ENCODE results near the gene CRIP1. TPM values are rescaled to one million over a fixed set of nuclear protein-coding genes. Genes with fewer than 3 reads are reported as not detected.

CRIP1 gene
- total RNA-seq, 1 experiment from 2014 or later, result 48.7 TPM

DNA sequence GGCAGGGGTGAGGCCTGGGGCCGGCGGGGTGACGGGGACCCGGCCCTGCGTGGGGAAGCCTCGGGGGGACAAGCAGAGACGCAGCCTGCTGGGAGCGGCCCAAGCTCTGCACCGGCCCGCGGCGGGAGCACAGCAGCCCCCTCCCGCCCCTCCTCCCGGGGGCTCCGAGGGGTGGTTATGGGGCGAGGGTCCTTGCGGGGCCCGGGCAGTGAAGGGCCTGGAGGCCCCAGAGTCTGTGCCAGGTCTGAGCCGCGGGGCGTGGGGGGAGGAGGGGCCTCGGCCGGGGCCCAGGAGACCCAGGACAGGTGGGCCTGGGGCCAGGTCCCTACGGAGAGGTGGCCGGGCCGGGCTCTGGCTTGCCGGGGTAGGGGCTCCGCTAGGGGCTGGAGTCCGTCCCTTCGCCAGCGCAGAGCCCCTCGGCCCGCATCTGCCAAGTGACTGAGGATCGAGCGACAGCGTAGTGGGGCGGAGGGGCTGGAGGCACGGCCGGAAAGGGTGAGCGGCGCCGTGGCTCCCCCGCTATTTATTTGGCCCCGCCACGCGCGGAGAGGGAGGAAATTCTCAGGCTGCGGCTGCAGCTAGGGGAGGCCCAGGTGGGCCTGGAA is 40.2 kb downstream of the CRIP1 start:
- DNase-seq (no peak), ATAC-seq (peak; percentile 5)
- Histone ChIP-seq H3K9me3 (ENCODE audit: low read length) (no peaks in the 10 kb centered on the region), H3K4me3 (ENCODE audit: low read length) (peak overlapping the region; percentile 75), H3K9ac (ENCODE audit: low read length) (peak overlapping the region; percentile 74), H3K36me3 (ENCODE audit: low read depth, low read length) (no peaks in the 10 kb centered on the region), H2AFZ (ENCODE audit: low read length) (peak overlapping the region; percentile 82), H3K9me2 (replicated peaks; ENCODE audit: low read length) (no peaks in the 10 kb centered on the region), H3K79me2 (ENCODE audit: low read length) (peaks cover 9% of the 10 kb centered on the region; the same call in 1 of the 2 replicates), H3K4me2 (ENCODE audit: low read length) (peak overlapping the region; percentile 94), H3K4me1 (ENCODE audit: insufficient read depth, low read length) (peaks cover 10% of the 10 kb centered on the region; the same call in 1 of the 2 replicates), H3F3A (ENCODE audit: low read length, unreplicated experiment) (no peaks in the 10 kb centered on the region), H4K20me1 (ENCODE audit: low read length) (no peaks in the 10 kb centered on the region), H3K27ac (ENCODE audit: low read length) (no peak overlapping the region), H3K27me3 (ENCODE audit: low read length) (no peaks in the 10 kb centered on the region)
- ChIA-PET POLR2A (ENCODE audit: unreplicated experiment) (no interaction called here), CTCF (no interaction called here)
- TF ChIP-seq EZH2phosphoT487 (IDR thresholded peaks at IDR 0.05; ENCODE audit: borderline replicate concordance, low read length) (no peak), CTCF (conservative IDR thresholded peaks at IDR 0.05; ENCODE audit: low read depth, low read length) (no peak), EZH2 (IDR thresholded peaks at IDR 0.05; ENCODE audit: low read length, unreplicated experiment) (no peak)
- no TSS peak for BruUV-seq (replicated peaks)
- intact Hi-C loops (cut with micrococcal nuclease), result no loop called here

DNA sequence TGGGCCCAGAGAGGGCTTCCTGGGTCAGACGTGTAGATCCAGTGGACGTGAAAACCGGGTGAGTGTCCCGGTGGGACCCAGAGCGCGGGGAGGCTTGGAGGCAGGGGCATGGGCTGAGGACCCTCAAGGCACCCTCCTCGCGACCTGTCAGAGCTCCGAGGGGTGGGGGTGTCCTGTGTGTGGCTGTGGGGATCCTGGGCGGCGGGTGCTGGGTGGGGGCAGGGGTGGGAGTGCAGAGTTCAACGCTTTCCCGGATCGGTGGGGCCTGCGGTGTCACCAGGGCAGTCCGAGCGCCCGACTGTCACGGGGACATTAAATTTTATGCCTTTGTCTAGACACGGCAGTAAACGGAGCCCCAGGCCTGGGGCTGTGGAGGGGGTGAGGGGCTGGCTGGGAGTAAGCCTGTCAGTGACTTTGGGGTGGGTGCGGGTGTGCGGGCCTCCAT is 40.7 kb downstream of the CRIP1 start:
- ATAC-seq (no peak), DNase-seq (no peak)
- H3K27me3 ChIP-seq (ENCODE audit: low read length), result no peaks in the 10 kb centered on the region
- H2AFZ ChIP-seq (ENCODE audit: low read length), result peak overlapping the region; percentile 82
- H3K9me2 ChIP-seq (replicated peaks; ENCODE audit: low read length), result no peaks in the 10 kb centered on the region
- no peak for TF ChIP-seq CTCF (conservative IDR thresholded peaks at IDR 0.05; ENCODE audit: low read depth, low read length)
- no peak for TF ChIP-seq EZH2 (IDR thresholded peaks at IDR 0.05; ENCODE audit: low read length, unreplicated experiment)
- TF ChIP-seq EZH2phosphoT487 (IDR thresholded peaks at IDR 0.05; ENCODE audit: borderline replicate concordance, low read length), result no peak
- no peaks in the 10 kb centered on the region for H4K20me1 ChIP-seq (ENCODE audit: low read length)
- H3K9me3 ChIP-seq (ENCODE audit: low read length), result no peaks in the 10 kb centered on the region
- no peaks in the 10 kb centered on the region for H3F3A ChIP-seq (ENCODE audit: low read length, unreplicated experiment)
- H3K79me2 ChIP-seq (ENCODE audit: low read length), result peaks cover 9% of the 10 kb centered on the region; the same call in 1 of the 2 replicates
- no peaks in the 10 kb centered on the region for H3K36me3 ChIP-seq (ENCODE audit: low read depth, low read length)
- POLR2A ChIA-PET (ENCODE audit: unreplicated experiment), result no interaction called here
- H3K4me2 ChIP-seq (ENCODE audit: low read length), result peak overlapping the region; percentile 94
- H3K4me3 ChIP-seq (ENCODE audit: low read length), result peak overlapping the region; percentile 75
- peak overlapping the region; percentile 74 for H3K9ac ChIP-seq (ENCODE audit: low read length)
- no peak overlapping the region for H3K27ac ChIP-seq (ENCODE audit: low read length)
- intact Hi-C loops (cut with micrococcal nuclease), result no loop called here
- CTCF ChIA-PET, result no interaction called here
- BruUV-seq (replicated peaks), result no TSS peak
- H3K4me1 ChIP-seq (ENCODE audit: insufficient read depth, low read length), result peaks cover 10% of the 10 kb centered on the region; the same call in 1 of the 2 replicates
